Esophagus muscularis mucosa (tissue), 4 donors: ENCODE measurements around the gene CACNA1G.
A peak's percentile ranks its signal among the peaks of the same experiment; 100 is the strongest.

Source experiments
- CTCF ChIP-seq, 3 experiments: fragments of 200-600 bp in 2 of 3; fragments of 450-650 bp in 1 of 3; sonication (generic) in 2 of 3; IDR thresholded peaks; one replicate each; pipeline ENCODE4 v1.5.1; 2017 to 2019; ENCODE audit warnings: antibody characterized with exemption in 3 of 3, mild to moderate bottlenecking in 2 of 3, moderate library complexity in 1 of 3
- EP300 ChIP-seq: sonication (generic); formaldehyde crosslinking; IDR thresholded peaks from one replicate; pipeline ENCODE4 v1.6.1; 2017; ENCODE audit warnings: antibody characterized with exemption
- POLR2A ChIP-seq: fragments of 450-650 bp; IDR thresholded peaks from one replicate; pipeline ENCODE4 v1.6.1; 2017; ENCODE audit warnings: antibody characterized with exemption, moderate library complexity, mild to moderate bottlenecking, low read depth
- POLR2AphosphoS5 ChIP-seq, 2 donors: sonication (generic); formaldehyde crosslinking; IDR thresholded peaks; one replicate each; pipeline ENCODE4 v1.6.1; 2017; ENCODE audit warnings: antibody characterized with exemption in 2 of 2

GRCh38 chr17:50547035-50547735, 13.3 kb upstream of the CACNA1G start, which contains the start of gene SPATA20:
- TF ChIP-seq POLR2AphosphoS5 (IDR thresholded peaks at IDR 0.05) (peak; percentile 81 to 86), POLR2A (peak; percentile 84), CTCF (IDR thresholded peaks at IDR 0.05) (peak; percentile 97 to 100 (median 100)), EP300 (no peak)
